ENCODE measurements around the gene RILPL1.
"Not testable (repeated sequence)": the region's sequence is repeated elsewhere in the genome, so short reads cannot be mapped to it uniquely, and the experiment has no call there.

Gene RILPL1

DNA sequence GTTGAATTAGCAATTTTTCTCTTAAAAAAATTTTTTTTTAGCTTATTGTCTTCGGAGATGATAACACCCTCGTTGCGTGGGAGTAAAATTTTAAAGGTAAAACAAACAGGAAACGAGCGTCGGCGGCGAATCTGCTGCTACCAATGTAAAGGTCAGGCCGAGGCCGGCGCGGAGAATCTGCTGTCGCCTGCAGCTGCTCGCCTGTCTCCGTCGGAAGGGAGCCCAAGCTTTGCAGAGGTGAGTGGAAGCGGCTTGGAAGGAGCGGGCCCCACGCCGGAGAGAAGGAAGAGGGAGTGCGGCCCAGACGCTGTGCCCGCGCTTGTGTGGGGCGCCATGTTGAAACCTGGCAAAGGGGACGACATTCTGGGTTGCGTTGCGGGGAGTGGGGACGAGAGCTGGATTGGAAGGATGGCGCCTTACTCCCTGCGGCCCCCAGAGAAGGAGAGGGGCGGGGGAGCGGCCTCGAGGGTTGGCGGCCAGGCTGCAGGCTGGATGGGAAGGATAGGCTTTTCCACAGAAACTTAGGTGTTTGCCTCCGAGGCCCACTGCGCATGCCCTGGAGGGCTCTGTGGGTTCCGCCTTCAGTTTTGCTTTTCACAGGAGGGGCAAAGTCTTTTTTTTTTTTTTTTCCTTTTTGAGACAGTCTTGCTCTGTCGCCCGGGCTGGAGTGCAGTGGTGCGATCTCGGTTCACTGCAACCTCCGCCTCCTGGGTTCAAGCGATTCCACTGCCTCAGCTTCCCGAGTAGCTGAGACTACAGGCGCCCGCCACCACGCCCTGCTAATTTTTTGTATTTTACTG, 75.3 kb downstream of the RILPL1 start, which contains the start of gene SNRNP35:
SNRNP35 (plus strand) TSS at position 160 of the 800 bp plus-strand sequence. CDS start 7,402 bp downstream, outside the sequence.
- DNase-seq, result peak; percentile 76

- DNase-seq, result peak in 1 of 2 experiments; percentile 27
Measured at GRCh38 chr12:123453165-123453564, 80.4 kb downstream of the RILPL1 start.

DNA sequence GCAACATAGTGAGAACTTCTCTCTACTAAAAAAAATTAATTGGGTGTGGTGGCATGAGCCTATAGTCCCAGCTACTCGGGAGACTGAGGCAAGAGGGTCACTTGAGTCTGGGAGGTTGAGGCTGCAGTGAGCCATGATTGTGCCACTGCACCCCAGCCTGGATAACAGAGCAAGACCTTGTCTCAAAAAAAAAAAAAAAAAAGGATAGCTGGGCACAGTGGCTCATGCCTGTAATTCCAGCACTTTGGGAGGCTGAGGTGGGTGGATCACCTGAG, 81.3 kb downstream of the RILPL1 start:
- DNase-seq, result not testable (repeated sequence)

GRCh38 chr12:123450636-123451035, 82.9 kb downstream of the RILPL1 start:
- DNase-seq, result no peak

DNA sequence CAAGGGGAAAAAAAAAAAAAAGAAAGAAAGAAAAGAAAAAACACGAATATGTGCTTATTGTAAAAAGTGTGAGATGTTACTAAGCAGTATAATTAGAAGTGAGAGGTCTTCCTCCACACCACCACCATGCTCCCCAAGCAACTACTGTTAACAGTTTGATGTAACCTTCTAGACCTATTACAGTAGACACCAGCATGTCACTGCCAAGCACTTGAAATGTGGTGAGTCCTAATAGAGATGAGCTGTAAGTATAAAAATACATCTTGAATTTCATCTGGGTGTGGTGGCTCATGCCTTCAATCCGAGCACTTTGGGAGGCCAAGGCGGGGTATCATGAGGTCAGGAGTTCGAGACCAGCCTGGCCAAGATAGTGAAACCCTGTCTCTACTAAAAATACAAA, 83.7 kb downstream of the RILPL1 start:
- DNase-seq, result no peak

GRCh38 chr12:123449249-123449733, 84.2 kb downstream of the RILPL1 start:
- DNase-seq, result no peak

DNA sequence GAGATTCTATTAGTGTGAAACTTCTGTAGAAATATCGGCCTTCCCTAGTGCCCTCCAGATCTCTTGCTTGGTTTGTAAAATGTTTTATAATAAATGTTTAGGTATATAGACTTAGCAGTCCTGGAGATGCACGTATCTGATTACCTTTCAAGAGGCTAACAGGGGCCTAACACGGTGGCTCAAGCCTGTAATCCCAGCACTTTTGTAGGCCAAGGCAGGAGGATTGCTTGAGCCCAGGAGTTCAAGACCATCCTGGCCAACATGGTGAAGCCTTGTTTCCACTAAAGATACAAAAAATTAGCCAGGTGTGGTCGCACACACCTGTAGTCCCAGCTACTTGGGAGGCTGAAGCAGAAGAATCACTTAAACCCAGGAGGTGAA, 87.2 kb downstream of the RILPL1 start:
- no peak for DNase-seq

GRCh38 chr12:123445388-123446332, 87.9 kb downstream of the RILPL1 start:
- no peak for DNase-seq

GRCh38 chr12:123444092-123445026, 89.2 kb downstream of the RILPL1 start:
- DNase-seq, result no peak

DNA sequence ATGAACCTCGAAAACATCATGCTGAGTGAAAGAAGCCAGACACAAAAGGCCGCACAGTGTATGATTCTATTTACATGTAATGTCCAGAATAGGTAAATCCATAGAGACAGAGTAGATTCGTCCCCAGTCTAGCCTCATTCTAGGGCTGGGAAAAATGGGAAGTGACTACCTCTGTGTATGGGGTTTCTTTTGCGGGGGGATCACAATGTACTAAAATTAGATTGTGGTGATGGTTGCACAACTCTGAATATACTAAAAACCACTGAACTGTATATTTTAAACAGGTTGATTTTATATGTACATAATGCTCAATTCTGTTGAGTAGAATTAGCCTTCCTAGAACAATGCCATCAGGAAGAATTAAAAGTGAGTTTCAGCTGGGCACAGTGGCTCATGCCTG, 90.7 kb downstream of the RILPL1 start:
- DNase-seq, result peak; percentile 51 to 53

DNA sequence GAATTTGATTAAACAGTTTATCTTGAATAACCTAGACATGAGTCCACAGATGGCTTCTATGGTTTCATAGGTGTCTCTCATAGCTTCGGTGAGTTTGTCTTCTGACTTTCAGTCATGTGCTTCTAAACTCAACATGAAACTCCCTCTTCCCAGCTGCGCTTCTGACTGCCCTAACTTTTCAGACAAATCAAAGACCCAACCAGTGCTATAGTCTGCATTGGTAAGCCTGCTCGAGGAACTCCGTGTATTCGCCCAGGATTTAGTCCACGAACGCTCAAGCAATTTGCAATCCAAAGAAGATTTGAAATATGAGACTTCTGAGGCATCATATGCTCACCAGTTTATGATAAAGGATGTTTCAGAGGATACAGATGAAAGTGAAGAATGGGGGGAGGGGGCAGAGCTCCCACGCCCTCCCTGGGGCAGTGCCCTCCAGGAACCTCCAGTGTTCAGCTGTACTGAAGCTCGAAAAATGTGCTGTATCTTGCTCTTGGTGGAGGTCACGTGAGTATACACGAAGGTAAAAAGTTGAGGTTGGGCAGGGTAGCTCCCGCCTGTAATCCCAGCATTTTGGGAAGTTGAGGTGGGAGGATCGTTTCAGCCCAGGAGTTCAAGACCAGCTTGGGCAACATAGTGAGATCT, 91.9 kb downstream of the RILPL1 start:
- DNase-seq, result no peak

DNA sequence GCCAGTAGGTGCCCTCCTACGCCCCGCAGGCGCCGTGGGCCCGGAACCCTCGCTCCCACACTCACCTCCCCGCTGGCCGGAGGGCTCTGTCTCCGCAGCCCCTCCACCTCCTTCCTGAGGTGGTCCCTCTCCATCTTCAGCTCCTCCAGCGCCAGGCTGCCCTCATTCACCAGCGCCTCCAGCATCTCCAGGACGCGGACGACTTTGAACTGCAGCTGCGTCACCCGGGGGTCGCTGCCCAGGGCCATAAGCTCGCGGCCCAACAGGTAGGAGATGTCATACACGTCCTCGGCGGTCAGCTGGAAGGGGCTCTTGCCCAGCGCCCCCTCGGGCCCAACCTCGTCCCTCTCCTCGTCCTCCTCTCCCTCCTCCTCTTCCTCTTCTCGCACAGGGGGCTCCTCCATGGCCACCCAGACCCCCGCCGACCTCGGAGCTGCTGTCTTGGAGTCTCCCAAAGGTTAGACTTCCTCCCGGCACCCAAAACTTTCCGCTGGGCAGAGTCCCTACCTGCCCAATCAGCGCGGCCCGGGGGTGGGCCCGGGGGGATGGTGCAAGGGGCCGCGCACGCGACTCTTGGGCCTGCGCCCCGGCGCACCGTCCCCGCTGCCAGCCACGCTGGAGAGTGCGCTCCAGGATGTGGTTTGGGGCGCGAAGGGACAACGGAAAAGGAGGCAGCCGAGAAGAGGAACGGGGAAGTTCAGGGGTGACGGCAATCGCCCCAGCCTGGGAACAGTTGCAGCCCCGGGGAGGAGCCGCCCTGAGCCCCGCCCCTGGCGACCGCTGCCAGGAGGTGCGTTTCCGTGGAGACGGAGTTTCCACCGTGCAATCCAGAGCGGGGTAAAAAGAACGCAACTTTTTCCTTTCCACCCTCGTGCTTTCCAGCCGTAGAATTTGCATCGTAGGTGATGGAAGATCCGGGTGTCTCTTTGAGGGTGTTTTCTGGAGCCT, 97.2 kb downstream of the RILPL1 start, which contains the start of gene RILPL2:
RILPL2 (minus strand) TSS at position 668 of the 948 bp plus-strand sequence; CDS start at position 404, 264 bp downstream.
- DNase-seq, result peak; percentile 98 to 99

DNA sequence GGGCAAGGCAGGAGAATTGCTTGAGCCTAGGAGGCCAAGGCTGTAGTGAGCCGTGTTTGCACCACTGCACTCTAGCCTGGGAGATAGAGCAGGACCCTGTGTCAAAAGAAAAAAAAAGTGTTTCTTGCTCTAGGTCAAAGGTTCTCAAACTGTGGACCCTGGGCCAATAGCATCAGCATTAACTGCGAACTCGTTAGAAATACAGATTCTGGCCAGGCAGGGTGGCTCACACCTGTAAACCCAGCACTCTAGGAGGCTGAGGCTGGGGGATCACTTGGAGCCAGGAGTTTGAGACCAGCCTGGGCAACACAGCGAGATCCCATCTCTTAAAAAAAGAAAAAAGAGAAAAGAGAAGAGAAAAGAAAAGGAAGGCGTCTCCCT, 97.9 kb downstream of the RILPL1 start:
- no peak for DNase-seq

GRCh38 chr12:123433615-123434014, 99.9 kb downstream of the RILPL1 start:
- DNase-seq, result peak in 1 of 2 experiments; percentile 21

- peak; percentile 49 to 73 for DNase-seq
Measured at GRCh38 chr12:123431951-123432817, 101.3 kb downstream of the RILPL1 start.

GRCh38 chr12:123429101-123429500, 104.4 kb downstream of the RILPL1 start:
- DNase-seq, result not testable (repeated sequence)

- DNase-seq, result no peak
Measured at GRCh38 chr12:123428591-123428990, 104.9 kb downstream of the RILPL1 start.

- DNase-seq, result no peak
Measured at GRCh38 chr12:123427036-123427769, 106.3 kb downstream of the RILPL1 start.

DNA sequence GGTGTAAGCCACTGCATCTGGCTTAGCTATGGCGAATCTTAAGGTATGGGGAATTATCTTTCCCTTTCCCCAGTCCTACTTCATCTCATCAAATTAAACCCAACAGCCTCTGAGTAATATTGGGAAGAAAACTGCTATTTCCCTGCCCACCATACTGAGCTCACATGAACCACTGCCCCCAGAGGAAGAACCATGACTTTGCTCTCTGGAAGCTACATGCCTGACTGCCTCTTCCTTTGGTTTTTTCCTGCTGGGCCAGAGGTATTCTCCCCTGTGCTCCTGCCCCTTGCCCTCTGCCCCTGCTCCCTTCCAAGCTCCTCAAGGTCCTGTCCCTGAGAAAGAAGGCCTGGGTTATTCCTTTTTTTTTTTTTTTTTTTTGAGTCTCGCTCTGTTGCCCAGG, 112.2 kb downstream of the RILPL1 start:
- DNase-seq, result no peak

Measured in Kasumi-1 (cell line).